MV-4-11 (cell line): ENCODE data around the gene SLC11A1.

ENCODE experiments used
- DNase-seq: peaks from one replicate; lab custom pipeline; 2025; lab: John Stamatoyannopoulos, UW

The SLC11A1 gene

DNA sequence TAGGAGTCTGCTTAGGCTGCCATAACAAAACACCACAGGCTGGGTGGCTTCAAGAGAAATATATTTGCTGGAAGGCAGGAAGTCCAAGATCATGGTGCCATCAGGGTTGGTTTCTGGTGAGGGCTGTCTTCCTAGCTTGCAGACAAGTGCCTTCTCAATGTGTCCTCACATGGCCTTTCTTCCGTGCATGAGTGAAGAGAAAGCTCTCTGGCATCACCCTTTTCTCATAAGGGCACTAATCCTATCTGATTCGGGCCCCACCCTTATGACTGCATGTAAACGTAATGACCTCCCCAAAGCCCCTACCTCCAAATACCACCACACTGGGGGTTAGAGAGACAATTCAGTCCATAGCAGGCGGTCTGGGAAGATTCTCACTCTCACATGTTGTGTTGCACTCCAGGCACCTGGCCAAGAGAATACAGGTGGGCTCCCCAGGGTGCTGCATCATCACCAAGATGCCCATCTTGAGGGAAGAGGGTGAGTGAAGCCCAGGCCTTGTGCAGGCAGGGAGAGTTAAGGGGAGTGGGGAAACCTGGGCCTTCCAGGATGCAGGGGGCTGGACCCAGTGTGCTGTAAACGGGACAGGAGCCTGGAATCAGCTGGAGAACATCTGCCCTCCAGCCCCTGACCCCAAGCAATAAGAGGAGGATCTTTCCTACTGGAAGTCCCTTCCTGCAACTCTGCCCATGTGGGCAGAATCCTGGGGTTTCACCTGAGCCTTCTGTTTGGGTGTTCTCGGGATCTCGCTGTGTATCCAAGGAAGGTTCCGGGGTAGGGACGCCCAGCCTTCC lies 15.3 kb upstream of the SLC11A1 start:
- DNase-seq, result no peak

DNA sequence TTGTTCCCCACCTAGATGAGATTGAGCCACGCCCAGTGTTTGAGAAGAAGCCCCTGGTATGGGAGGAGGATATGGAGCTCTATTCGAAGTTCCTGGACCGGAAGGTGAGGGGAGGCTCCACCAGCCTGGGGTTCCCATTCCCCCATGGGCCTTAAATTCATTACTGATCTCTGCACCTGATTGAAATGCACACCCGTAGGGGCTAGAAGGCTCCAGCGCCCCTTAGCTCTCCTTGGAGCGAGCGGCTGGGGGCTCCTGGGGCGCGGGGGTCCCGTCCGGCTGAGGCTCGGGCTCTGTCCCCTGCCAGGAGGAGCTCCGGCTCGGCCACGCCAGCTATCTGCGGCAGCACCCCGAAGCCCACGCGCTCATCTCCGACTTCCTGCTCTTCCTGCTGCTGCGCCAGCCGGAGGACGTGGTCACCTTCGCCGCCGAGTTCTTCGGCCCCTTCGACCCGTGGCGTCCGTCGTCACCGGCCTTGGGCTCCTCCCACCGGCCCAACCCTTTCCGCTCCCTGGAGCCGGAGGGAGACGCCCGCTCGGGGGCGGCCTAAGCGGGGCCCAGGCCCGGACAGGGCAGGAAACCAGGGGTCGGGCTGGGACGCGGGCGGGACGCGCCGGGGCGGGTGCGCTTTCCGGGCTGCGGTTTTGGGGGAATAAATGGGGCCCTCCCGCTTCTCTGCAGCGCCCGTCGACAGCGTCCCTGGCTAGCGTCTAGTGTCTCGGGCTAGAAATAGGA lies 14.5 kb upstream of the SLC11A1 start:
- peak; percentile 84 for DNase-seq

DNA sequence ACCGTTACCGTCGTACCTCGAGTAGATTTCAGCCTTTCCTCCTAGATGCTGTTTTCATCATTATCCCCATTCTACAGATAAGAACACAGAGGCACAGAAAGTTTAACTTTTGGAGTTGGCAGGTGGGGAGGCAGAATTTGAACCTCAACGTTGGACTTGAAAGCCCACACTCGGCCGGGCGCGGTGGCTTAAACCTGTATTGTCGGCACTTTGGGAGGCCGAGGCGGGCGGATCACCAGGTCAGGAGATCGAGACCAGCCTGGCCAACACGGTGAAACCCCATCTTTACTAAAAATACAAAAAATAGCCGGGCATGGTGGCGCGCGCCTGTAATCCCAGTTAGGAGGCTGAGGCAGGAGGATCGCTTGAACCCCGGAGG lies 13.9 kb upstream of the SLC11A1 start:
- DNase-seq, result no peak

DNA sequence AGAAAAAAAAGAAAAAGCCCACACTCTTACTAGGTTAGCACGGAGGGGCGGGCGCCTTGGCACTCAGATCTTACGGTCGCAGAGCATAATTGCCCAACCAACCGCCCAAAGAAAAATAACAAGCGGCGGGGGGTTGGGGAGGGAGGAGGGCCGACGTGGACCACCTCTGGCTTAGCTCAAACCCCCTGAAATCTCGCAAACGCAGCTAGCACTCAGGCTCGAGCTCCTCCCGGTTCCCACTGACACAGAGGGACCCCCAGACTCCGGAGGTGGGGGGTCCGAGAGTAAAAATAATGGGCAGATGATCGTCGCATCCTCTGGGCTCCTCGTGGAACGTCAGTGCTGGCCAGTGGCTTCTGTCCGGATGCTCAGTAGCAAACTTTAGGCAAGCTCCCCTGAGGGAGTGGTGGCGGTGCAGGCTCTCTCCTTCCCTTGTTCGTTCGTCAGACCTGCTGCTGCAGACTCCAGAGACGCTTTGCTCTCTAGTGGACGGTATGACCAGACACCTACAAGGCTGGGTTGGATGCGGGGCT lies 13.4 kb upstream of the SLC11A1 start:
- DNase-seq, result no peak

DNA sequence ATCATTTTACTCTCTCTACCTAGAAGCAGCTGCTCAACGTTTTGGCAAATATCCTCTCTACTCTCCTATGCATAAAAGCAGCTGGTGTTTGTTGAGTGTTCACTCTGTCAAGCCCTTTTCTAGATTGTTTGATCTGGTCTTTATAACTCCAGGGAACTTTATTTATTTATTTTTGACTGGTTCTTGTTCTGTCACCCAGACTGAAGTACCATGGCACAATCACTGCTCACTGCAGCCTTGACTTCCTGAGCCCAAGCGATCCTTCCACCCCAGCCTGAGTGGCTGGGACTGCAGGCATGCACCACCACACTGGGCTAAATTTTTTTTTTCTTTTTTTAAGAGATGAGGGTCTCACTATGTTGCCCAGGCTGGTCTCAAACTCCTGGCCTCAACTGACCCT lies 12.7 kb upstream of the SLC11A1 start:
- DNase-seq, result no peak

DNA sequence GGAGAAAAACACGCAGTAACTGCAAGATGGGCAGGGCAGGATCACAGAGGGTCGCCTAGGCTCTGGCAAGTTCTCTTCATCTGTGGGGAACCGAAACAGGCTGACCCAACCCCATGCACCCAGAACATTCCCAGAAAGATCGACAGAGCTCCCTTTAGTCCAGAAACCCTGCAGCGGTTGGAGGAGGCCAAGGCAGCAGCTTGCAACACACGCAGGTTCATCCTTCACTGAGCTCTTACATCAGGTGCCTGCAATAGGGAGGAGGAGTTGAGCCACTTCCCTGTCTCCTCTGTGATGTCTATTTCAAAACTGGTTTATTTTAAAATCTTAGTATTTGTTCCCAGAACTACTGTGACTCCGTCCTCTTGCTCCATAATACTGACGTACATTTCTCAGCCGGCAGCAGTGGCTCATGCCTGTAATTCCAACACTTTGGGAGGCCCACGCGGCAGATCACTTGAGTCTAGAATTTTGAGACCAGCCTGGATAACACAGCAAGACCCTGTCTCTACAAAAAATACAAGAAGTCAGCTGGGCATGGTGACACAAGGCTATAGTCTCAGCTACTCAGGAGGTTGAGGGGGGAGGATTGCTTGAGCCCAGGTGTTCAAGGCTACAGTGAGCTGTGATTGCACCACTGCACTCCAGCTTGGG lies 11.5 kb upstream of the SLC11A1 start:
- DNase-seq, result peak; percentile 96

DNA sequence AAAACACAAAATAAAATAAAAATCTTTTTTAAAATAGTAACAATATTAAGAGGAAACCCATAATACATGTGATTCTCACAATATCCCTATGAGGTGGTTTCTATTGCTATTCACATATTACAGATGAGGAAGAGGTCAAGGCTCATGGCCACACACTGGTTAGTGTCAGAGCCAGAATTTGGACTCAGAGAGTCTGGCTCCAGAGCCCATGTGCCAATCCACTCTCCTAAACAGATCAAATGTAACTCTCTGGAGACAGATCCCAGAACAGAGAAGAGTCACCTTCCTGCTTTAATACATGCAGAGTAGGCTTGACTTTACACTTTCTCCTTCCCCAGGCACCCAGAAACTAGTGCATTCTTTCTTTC lies 10.1 kb upstream of the SLC11A1 start:
- DNase-seq, result peak; percentile 28

DNA sequence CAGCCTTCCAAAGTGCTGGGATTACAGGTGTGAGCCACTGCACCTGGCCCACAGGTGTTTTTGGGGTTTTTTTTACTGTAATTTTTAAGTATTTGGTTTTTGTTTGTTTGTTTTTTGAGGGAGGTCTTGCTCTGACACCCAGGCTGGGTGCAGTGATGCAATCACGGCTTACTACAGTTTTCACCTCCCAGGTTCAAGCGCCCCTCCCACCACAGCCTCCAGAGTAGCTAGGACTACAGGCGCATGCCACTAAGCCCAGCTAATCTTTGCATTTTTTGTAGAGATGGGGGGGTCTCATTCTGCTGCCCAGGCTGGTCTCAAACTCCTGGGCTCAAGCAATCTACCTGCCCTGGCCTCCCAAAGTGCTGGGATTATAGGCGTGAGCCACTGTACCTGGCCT lies 7.3 kb upstream of the SLC11A1 start:
- no peak for DNase-seq

DNA sequence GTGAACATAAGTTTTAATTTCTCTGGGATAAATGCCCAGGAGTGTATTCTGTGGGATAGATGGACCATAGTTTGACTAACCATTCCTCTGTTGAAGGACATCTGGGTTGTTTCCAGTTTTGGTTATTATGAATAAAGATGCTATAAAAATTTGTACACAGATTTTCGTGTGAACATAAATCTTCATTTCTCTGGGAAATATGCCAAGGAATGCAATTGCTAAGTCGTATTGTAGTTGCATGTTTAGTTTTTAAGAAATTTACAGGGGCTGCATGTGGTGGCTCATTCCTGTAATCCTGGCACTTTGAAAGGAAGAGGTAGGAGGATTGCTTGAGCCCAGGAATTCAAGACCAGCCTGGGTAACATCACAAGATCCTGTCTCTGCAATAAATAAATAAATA lies 6.9 kb upstream of the SLC11A1 start:
- DNase-seq, result no peak

DNA sequence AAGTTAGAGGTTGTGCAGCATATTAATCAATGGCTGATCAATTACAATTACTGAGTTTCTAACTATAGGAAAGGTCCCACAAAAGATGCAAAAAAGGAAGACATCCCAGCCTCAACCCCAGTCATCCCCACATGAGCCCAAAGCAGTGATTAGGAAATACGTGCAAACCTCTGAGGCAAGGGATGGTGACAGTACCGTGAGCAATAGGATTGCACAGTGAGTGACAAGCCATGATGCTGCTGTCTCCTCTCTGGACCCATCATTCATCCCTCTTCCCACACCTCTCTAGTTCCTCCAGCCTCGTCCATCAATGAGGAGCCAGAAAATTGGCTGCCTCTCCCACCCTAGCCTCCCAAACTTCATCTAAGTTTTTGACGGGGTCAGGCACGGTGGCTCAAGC lies 4.0 kb upstream of the SLC11A1 start:
- no peak for DNase-seq

DNA sequence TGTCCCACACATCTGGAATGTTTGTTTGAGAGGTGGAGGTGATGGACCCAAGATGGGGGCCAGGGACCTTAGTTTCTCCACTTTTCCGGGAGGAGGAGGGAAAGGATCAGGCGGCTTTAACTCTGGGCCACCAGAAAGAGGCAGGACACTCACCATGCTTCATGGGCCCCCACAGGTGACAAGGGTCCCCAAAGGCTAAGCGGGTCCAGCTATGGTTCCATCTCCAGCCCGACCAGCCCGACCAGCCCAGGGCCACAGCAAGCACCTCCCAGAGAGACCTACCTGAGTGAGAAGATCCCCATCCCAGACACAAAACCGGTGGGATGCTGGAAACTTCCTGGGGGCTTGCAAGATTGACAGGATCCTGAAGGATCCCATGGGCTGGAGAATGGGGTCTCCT lies 712 bp downstream of the SLC11A1 start:
- DNase-seq, result no peak

DNA sequence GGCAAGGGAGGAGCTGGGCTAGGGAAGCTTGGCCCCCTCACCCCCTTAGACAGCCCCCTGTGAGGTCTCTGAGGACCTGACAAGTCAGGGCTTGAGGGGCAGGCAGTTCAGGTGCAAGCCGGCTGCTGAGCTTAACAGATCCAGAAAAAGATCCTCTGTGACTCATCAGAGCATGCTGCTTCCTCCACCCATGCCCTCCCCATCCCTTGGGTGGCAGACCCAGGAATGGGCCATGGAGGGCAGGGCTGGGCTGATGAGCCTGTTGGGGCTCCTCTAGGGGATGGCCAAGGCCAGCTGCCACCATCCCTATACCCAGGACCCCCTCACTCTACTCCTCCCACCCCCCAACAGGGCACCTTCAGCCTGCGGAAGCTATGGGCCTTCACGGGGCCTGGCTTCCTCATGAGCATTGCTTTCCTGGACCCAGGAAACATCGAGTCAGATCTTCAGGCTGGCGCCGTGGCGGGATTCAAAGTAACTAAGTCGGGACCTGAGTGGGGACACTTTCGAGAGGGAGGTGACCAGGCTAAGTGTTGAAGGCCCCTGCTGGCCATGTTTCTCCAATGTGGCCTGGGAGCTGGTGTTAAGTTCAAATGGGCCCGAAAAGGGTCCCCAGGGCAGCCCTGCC lies 1.9 kb downstream of the SLC11A1 start:
- peak; percentile 26 for DNase-seq

DNA sequence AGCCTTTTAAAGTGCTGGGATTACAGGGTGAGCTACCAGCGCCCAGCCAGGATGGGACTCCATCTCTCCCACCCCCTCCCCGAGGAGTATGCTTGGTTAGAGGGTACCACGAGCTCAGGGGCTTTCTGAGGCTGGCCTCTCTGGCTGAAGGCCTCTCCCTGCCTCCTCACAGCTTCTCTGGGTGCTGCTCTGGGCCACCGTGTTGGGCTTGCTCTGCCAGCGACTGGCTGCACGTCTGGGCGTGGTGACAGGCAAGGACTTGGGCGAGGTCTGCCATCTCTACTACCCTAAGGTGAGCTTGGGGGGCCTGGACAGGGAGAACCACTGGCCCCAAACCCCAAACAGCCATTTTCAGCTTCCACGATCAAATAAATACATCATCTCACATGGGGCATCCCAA lies 2.9 kb downstream of the SLC11A1 start:
- DNase-seq, result no peak

DNA sequence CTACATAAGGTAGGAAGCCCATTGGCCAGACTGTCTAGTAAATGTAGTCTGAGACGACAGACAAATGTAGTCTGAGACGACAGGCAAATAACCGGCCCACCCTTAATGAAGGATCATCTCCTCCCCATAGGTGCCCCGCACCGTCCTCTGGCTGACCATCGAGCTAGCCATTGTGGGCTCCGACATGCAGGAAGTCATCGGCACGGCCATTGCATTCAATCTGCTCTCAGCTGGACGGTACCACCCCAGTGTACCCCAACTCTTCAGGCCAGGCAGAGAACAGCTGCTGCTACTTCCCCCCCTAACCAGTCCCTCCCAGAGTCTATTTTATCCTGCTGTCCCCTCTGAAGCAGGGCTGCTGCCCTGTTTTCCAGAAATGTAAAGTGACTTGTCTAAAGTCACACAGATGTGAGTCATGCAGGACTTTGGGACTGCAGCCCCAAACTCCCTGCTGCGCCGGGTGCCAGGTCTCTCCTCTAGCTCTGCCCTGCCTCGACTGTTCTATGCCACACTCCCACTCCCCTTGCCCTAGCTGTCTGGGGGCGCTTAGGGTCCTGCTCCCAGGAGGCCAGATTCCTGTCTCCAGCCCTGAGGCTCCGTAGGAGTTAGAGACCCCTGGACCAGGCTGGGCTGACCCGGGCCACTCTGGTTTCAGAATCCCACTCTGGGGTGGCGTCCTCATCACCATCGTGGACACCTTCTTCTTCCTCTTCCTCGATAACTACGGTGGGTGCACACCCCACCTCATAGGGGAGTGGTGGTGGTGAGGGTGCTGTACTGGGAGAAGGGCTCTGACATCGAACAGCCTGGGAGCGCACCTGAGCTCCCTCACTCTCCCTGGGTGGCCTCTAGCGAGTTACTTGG lies 4.7 kb downstream of the SLC11A1 start:
- DNase-seq, result no peak

DNA sequence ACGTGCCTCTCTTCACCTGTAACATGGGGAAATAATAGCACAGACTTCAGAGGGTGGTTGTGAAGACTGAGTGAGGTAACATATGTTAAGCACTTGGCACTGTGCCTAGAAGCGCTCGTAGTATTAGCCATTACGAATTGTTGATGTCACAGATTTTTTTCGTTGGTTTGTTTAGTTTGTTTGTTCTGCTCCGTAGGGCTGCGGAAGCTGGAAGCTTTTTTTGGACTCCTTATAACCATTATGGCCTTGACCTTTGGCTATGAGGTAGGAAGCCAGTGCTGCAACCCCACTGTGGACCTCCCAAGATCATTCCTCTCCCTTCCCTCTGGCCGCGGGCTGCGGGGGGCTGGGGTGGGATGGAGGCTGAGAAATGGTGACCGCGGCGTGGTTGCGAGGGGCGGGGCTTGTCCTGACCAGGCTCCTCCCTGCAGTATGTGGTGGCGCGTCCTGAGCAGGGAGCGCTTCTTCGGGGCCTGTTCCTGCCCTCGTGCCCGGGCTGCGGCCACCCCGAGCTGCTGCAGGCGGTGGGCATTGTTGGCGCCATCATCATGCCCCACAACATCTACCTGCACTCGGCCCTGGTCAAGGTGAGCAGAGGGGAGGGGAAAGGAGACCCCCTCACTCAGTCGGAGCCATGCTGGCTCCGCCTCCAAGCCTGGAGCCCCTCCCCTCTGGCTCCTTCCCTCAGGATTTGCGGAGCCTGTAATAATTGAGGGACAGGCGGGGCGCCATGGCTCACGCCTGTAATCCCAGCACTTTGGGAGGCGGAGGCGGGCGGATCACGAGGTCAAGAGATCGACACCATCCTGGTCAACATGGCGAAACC lies 5.5 kb downstream of the SLC11A1 start:
- DNase-seq, result no peak

DNA sequence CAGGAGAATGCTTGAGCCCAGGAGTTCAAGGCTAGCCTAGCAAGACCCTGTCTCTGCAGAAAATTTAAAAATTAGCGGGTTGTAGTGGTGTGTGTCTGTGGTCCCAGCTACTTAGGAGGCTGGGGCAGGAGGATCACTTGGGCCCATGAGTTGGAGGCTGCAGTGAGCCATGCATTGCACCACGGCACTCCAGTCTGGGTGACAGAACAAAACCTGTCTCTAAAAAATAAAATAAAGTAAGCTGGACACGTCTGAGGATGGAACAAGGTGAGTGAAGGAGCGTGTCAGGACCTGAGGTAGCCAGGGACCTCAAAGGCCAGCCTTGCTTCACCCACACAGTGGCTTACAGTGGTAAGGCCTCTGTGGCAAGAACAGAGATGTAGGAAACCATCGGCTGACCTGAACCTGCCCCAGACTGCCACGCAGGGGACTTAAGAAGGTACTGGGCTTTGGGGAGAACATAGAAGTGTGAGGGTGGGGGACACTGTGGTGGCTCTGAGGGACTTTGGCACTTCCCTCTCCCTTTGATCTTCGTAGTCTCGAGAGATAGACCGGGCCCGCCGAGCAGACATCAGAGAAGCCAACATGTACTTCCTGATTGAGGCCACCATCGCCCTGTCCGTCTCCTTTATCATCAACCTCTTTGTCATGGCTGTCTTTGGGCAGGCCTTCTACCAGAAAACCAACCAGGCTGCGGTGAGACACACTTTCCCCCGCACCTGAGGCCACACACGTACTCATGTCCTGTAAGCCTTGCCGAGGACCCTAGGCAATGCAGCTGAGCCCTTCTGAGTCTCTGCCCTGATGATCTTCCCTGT lies 7.5 kb downstream of the SLC11A1 start:
- DNase-seq, result no peak

DNA sequence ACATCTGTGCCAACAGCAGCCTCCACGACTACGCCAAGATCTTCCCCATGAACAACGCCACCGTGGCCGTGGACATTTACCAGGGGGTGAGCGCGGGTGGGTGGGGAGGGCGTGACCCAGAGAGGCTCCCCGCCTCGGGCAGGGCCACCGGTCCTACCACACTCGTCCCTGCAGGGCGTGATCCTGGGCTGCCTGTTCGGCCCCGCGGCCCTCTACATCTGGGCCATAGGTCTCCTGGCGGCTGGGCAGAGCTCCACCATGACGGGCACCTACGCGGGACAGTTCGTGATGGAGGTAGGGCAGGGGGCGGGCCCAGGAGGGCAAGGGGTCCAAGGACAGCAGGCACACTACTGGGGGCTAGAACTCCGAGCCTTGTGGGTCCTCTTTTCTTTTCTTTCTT lies 9.1 kb downstream of the SLC11A1 start:
- DNase-seq, result no peak

DNA sequence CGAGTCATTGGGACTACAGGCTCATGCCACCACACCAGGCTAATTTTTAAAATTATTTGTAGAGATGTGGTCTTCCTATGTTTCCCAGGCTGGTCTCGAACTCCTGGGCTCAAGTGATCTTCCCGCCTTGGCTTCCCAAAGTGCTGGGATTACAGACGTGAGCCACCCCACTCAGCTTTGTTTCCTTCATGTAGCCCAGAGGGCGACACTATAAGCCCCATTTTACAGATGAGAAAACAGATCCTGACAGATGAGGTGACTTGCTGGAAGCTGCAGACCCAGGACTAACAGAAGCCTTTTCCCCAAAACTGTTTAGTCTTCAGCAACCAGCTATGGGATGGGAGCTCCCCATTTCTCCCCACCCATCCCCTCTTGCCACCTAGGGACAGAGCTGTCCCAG lies 10.4 kb downstream of the SLC11A1 start:
- DNase-seq, result no peak

DNA sequence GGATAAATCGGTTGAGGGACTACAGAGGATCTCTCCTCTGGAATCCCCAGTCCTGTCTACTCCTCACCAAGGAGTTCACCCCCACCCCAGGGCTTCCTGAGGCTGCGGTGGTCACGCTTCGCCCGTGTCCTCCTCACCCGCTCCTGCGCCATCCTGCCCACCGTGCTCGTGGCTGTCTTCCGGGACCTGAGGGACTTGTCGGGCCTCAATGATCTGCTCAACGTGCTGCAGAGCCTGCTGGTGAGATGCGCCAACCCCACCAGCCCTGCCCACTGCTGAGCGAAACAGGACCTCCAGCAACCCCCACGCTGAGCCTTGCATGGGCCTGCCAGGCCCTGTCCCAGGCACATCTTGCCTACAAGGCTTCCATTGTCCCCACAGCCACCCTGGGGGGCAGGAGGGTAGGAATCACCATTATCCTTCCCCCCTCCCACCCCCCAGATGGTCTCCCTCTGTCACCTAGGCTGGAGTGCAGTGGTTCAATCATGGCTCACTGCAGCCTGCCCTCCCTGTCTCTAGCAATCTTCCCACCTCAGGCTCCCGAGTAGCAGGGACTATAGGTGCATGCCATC lies 10.9 kb downstream of the SLC11A1 start:
- no peak for DNase-seq
